Activated naive CD8-positive, alpha-beta T cell treated with anti-CD3 and anti-CD28 coated beads, Interleukin-2, amount 10 ng/mL, durations not matched to agents 7 days and 5 days (primary cell): ENCODE measurements around the gene ASB6. TPM values are rescaled to one million over a fixed set of nuclear protein-coding genes. Genes with fewer than 3 reads are reported as not detected.

ENCODE experiments used
- ATAC-seq: fragments of 150-1000 bp; cut with Tn5 transposase; one replicate; pipeline ENCODE4 v1.10.0; 2021; ENCODE audit warnings: low read depth, moderate library complexity
- POLR2A ChIA-PET: fragments of 350-600 bp; sonication (Branson Sonifier 250); formaldehyde crosslinking; loops from one replicate; lab custom pipeline; 2021; ENCODE audit warnings: antibody characterized with exemption; lab: Charles Lee
- DNase-seq: peaks from one replicate; pipeline ENCODE4 v3.0.0; 2021
- H3K27ac Mint-ChIP-seq: one replicate; pipeline ENCODE4 v1.8.0; 2022; ENCODE audit warnings: mild to moderate bottlenecking, mixed read lengths
- H3K27me3 Mint-ChIP-seq: one replicate; pipeline ENCODE4 v1.8.0; 2022; ENCODE audit warnings: mild to moderate bottlenecking, moderate library complexity, mixed read lengths
- H3K36me3 Mint-ChIP-seq: one replicate; pipeline ENCODE4 v1.8.0; 2021; ENCODE audit warnings: mild to moderate bottlenecking, mixed read lengths
- H3K4me1 Mint-ChIP-seq: one replicate; pipeline ENCODE4 v1.8.0; 2021; ENCODE audit warnings: mixed read lengths
- H3K4me3 Mint-ChIP-seq: one replicate; pipeline ENCODE4 v1.8.0; 2022; ENCODE audit warnings: mild to moderate bottlenecking, moderate library complexity, mixed read lengths
- H3K9me3 Mint-ChIP-seq: one replicate; pipeline ENCODE4 v1.8.0; 2021; ENCODE audit warnings: mixed read lengths
- total RNA-seq, 2 experiments: library from RNA; stranded (reverse); gene quantifications; one replicate each; pipeline ENCODE4 v1.2.3, GENCODE V29; 2021

Gene ASB6
- total RNA-seq, 2 experiments from 2014 or later, result 27.8 to 29.0 TPM

DNA sequence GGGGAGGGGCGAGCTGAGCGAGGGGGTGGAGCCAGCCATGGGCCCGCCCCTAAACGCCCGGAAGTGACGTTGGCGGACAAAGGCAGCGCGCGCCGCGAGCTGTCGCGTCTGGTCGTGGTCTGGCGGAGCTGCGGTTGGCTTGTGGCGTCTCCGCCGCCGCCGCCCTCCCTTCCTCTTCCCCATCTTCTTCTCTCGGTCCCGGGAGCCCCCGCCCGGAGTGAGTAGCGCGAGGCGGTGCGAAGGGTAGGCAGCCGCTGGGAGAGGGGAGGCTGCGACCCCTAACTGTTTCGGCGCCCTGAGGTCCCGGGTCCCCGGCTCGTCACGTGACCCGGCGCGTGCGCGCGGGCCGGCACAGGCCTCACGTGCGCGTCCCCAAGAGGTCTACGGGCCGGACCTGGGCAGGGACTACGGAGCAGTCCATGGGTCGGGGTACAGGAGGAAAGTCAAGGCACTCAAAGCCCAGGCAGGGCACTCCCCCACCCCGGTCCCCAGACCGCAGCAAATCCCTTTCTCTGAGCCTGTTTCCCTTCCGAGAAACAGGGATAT lies 15.8 kb downstream of the ASB6 start, which contains the start of gene NTMT1:
Gene NTMT1 (plus strand): TSS at position 85 of the 546 bp plus-strand sequence. CDS start 6,541 bp downstream, outside the sequence.
- POLR2A ChIA-PET, result interaction anchor here (0.7 to 3.3 kb wide), 17 partner anchors 12 to 1419 kb away, joined by 3 to 27 read pairs (median 4); partner anchors contain the start of genes CRAT, IER5L, PTPA and TOR1B
- Mint-ChIP-seq H3K4me3 (peak within 1 kb of the TSS; percentile 86), H3K27ac (peak within 1 kb of the TSS; percentile 89), H3K9me3 (no peaks in the 10 kb centered on the region), H3K36me3 (peaks cover 5% of the 10 kb centered on the region), H3K27me3 (peaks cover 13% of the 10 kb centered on the region), H3K4me1 (peaks cover 33% of the 10 kb centered on the region)
- ATAC-seq, result peak; percentile 65
- DNase-seq, result peak; percentile 95

DNA sequence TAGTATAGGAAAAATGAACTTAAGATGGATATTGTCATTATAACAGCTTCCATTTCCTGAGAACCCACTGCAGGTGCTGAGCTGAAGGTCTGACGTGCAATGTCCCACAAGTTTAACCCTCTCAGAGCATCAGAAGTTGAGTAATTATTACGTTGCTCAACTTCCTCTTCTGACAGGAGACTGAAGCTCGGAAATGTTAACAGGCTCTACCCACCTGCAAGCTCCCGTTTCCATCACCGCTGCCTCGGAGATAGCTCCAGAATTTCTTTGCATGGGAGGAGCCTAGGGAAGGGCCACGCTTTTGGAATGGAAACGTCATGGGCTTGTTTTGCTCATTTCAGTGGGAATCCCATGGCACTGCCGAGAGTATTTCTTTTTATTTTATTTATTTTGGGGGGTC lies 17.0 kb downstream of the ASB6 start:
- Mint-ChIP-seq H3K4me3 (peak overlapping the region; percentile 86), H3K27ac (peak overlapping the region; percentile 89), H3K4me1 (peaks cover 33% of the 10 kb centered on the region), H3K27me3 (peaks cover 17% of the 10 kb centered on the region), H3K36me3 (peaks cover 5% of the 10 kb centered on the region), H3K9me3 (no peaks in the 10 kb centered on the region)
- ATAC-seq (peak; percentile 37), DNase-seq (no peak)
- POLR2A ChIA-PET, result interaction anchor here (0.6 to 3.3 kb wide), 14 partner anchors 14 to 513 kb away, joined by 3 to 27 read pairs (median 6); partner anchors contain the start of genes CRAT, IER5L, PTPA and TOR1B

DNA sequence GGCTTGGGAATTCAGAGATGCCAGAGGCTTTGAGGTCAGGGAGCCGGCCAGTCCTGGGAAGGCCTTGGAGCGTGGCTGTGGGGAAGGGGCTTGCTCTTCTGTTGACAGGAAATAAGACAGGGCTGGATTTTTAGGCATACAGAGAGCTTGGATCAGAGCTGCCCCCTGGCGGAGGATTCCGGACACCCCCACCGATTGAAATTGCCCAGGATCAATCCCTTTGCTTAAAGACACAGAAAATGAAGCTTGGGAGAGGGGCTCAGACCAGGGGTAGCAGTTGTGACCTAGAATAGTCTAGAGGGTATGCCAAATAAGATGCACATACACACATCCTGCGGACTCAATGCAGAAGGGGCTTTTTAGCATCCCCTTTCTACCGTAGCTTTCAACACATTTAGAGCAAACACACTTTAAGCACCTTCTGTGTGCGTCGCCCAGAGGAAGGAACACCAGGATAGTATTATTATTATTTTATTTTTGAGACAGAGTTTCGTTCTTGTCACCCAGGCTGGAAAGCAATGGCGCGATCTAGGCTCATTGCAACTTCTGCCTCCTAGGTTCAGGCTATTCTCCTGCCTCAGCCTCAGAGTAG lies 17.7 kb downstream of the ASB6 start:
- H3K27ac Mint-ChIP-seq, result peak overlapping the region; percentile 89
- ATAC-seq (peak; percentile 12), DNase-seq (peak; percentile 81)
- peaks cover 5% of the 10 kb centered on the region for H3K36me3 Mint-ChIP-seq
- POLR2A ChIA-PET, result interaction anchor here (0.6 to 3.2 kb wide), 12 partner anchors 13 to 513 kb away, joined by 3 to 27 read pairs (median 5); partner anchors contain the start of genes CRAT, IER5L, PTPA and TOR1B
- peaks cover 21% of the 10 kb centered on the region for H3K27me3 Mint-ChIP-seq
- no peaks in the 10 kb centered on the region for H3K9me3 Mint-ChIP-seq
- peaks cover 33% of the 10 kb centered on the region for H3K4me1 Mint-ChIP-seq
- peak overlapping the region; percentile 86 for H3K4me3 Mint-ChIP-seq

DNA sequence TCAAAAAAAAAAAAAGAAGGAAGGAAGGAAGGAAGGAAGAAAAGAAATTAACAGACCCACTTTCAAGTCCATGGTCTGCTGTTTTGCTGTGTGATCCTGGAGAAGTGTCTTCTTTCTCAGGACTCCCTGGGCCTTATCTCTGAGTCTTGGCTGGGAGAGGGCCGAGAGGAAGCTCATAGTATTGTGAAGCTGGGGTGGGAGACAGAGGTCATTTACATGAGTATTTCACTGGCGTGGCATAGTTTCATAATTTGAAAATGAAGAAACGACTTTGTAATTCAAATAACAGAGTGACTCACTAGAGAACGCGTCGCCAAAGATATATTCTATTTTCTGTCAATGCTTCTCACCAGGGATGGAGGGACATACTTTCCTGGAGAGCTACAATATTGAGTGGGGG lies 18.6 kb downstream of the ASB6 start:
- peaks cover 27% of the 10 kb centered on the region for H3K27me3 Mint-ChIP-seq
- POLR2A ChIA-PET, result interaction anchor here (1.5 to 3.2 kb wide), 2 partner anchors 12 to 492 kb away, joined by 4 to 15 read pairs; no protein-coding TSS in a partner anchor
- no peak overlapping the region for H3K27ac Mint-ChIP-seq
- H3K4me1 Mint-ChIP-seq, result peaks cover 30% of the 10 kb centered on the region
- peaks cover 5% of the 10 kb centered on the region for H3K36me3 Mint-ChIP-seq
- ATAC-seq (no peak), DNase-seq (no peak)
- no peaks in the 10 kb centered on the region for H3K9me3 Mint-ChIP-seq
- no peak overlapping the region for H3K4me3 Mint-ChIP-seq

DNA sequence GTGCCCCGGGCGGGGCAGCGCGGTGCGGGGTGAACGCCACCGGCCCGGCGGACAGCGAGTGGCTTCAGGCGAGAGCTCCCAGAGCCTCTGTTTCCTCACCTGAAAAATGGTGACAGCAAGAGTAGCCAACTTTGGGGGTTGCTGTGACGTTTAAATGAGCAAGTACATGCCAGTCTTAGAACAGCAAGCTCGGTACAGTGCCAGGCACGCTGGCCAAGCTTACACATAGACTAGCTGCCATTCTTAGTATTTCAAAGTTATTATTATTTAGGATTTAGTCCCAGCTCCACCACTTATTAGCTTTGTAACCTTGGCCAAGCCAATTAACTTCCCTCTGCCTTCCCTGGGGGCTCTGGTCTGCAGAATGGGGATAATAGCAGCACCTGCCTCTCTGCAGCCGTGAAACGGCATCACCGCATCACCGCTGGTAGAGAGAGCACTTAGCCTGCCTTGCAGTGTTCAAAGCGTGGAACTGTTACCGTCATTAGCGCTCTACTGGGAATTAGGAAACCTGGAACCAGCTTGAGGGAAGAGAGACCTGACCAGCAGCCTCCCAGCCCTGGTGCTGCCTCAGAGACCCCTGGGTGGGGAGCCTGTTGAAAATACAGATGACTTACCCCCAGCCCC lies 21.2 kb downstream of the ASB6 start, which contains the start of gene C9orf50:
Gene C9orf50 (minus strand): TSS at position 433 of the 627 bp plus-strand sequence. CDS start 527 bp downstream, outside the sequence.
- Mint-ChIP-seq H3K36me3 (no peaks in the 10 kb centered on the region), H3K4me1 (peaks cover 21% of the 10 kb centered on the region), H3K27me3 (peaks cover 38% of the 10 kb centered on the region), H3K9me3 (no peaks in the 10 kb centered on the region), H3K27ac (no peak within 1 kb of the TSS), H3K4me3 (peak within 1 kb of the TSS; percentile 20)
- no peak for ATAC-seq
- POLR2A ChIA-PET, result interaction anchor here (1.5 kb wide), 1 partner anchor 478 kb away, joined by 3 read pairs; no protein-coding TSS in a partner anchor
- no peak for DNase-seq

DNA sequence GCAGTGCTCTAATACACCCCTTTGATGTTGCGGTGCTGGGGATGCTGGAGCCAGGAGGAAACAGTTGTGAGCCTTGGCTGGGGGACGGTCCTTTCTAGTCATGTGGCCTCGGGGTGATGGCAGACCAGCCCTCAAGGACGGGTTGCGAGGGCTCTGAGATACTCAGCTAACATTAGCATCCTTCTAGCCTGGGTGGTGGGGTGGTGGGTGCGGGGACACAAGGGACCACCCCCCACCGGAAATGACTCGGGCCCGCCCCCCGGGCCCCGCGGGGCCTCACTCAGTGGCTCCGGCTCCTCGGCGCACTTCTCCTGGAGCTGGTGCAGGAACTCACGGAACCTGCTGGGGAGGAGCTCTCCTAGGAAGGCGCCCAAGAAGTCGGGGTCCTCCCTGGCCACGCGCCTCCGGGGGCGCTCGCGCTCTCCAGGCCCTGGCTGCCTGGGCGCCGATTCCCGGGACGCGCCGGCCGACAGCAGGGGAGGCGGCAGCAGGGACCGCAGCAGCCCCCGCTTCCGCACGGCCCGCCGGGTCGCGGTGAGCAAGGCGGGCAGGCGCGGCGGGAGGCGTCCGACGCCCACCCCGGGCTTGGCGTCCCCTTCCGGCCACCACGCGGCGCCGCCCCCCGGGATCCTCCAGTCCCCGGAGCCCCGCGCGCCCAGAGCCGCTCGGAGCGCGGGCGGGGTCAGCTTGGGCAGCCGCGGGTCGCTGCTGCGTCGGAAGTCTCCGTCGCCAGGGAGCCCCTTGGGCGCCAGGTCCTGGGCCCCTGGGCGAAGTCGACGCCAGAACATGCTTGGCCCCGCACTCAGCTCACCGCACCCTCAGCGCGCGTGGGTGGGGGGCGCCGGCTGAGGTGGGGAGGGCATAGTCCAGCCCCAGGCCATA lies 21.9 kb downstream of the ASB6 start:
- Mint-ChIP-seq H3K4me1 (peaks cover 16% of the 10 kb centered on the region), H3K27ac (no peak overlapping the region), H3K36me3 (no peaks in the 10 kb centered on the region), H3K4me3 (peak overlapping the region; percentile 20), H3K9me3 (no peaks in the 10 kb centered on the region), H3K27me3 (peaks cover 38% of the 10 kb centered on the region)
- ATAC-seq (peak; percentile 44), DNase-seq (peak; percentile 53)
- POLR2A ChIA-PET, result interaction anchor here (1.5 kb wide), 1 partner anchor 477 kb away, joined by 3 read pairs; no protein-coding TSS in a partner anchor

DNA sequence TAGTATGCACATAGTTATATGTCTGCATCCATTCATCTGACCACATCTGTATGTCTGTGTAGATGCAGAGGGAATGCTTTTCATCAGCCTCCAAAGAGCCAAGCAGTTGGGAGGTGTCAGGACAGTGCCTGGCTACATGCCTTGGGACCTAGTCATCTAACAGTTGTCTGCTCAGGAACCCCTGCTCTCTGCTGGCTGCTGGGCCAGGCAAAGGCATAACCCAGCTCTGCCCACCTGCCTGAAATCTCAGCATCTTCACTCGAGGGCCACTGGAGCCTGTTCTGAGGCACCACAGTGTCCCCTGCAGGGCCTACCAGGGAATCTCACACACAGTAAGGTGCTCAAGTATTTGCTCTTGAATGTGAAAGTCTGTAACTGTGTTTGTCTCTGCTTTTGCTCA lies 24.8 kb downstream of the ASB6 start:
- H3K27ac Mint-ChIP-seq, result no peak overlapping the region
- no peak for ATAC-seq
- H3K4me1 Mint-ChIP-seq, result peaks cover 3% of the 10 kb centered on the region

DNA sequence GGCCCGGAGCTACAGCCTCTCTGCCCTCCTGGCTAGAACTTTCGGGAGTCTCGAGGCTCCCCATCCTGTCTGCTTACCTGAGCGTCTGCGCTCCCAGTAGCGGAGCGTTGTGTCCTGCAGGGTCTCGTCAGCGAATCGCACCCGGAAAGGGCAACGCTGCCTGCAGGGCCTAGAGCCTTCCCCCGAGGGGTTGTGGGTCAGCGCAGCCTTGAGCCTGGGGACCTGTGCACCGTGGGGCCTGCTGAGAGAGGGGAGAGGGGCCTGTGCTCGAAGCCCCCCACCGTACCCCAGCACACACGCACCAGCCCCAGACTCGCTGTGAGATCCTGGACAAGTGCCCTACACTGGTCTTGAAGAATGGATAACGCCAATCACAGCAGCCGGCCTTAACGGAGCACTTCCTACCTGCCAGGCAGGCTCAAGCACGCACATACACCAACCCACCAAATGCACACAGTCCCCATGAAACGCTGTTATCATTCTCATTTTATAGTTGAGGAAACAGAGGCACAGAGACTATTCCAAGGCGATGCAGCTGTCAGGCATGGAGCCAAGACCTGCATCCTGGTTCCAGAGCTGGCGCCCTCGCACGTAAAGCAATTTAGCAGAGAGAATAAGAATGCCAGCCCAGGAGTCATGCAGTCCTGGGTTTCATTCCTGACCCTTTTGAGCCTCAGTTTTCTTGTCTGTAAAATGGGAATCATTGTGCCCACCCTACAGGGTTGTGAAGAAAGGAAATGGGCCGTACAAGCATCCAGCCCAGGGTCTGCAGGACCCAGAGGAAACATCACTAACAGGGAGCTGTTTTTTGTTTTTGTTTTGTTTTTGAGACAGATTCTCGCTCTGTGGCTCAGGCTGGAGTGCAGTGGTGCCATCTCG lies 26.3 kb downstream of the ASB6 start:
- H3K4me1 Mint-ChIP-seq, result peaks cover 6% of the 10 kb centered on the region
- no peaks in the 10 kb centered on the region for H3K9me3 Mint-ChIP-seq
- no peaks in the 10 kb centered on the region for H3K36me3 Mint-ChIP-seq
- peaks cover 20% of the 10 kb centered on the region for H3K27me3 Mint-ChIP-seq
- H3K27ac Mint-ChIP-seq, result no peak overlapping the region
- no peak for DNase-seq
- ATAC-seq, result no peak
- POLR2A ChIA-PET, result no interaction called here
- H3K4me3 Mint-ChIP-seq, result no peak overlapping the region

More for the DNA sequence above, 24.8 kb downstream of the ASB6 start:
- DNase-seq, result no peak
- Mint-ChIP-seq H3K36me3 (no peaks in the 10 kb centered on the region), H3K9me3 (no peaks in the 10 kb centered on the region), H3K27me3 (peaks cover 34% of the 10 kb centered on the region), H3K4me3 (no peak overlapping the region)
- POLR2A ChIA-PET, result no interaction called here

DNA sequence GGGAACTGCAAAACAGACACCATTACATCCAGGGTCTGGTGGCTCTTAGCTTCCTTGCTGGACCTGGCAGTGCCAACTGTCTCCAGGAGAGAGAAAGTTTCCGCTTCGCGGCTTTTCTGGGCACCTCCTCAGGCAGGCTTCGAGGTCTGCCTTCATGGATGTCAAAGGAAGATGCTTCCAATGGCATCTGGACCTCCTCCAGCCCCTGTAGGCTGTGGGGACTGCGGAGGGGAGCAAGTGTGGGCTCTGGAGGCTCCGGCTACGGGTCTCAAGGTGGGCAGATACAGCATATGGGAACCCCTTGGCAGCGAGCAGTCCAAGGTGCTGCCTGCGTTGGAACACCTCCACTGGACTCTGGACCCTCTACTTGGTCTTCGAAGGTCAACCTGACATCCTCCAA lies 27.0 kb downstream of the ASB6 start:
- POLR2A ChIA-PET, result no interaction called here
- H3K27me3 Mint-ChIP-seq, result peaks cover 20% of the 10 kb centered on the region
- ATAC-seq, result no peak
- H3K36me3 Mint-ChIP-seq, result no peaks in the 10 kb centered on the region
- no peak for DNase-seq
- peaks cover 6% of the 10 kb centered on the region for H3K4me1 Mint-ChIP-seq
- H3K27ac Mint-ChIP-seq, result no peak overlapping the region
- no peak overlapping the region for H3K4me3 Mint-ChIP-seq
- no peaks in the 10 kb centered on the region for H3K9me3 Mint-ChIP-seq

DNA sequence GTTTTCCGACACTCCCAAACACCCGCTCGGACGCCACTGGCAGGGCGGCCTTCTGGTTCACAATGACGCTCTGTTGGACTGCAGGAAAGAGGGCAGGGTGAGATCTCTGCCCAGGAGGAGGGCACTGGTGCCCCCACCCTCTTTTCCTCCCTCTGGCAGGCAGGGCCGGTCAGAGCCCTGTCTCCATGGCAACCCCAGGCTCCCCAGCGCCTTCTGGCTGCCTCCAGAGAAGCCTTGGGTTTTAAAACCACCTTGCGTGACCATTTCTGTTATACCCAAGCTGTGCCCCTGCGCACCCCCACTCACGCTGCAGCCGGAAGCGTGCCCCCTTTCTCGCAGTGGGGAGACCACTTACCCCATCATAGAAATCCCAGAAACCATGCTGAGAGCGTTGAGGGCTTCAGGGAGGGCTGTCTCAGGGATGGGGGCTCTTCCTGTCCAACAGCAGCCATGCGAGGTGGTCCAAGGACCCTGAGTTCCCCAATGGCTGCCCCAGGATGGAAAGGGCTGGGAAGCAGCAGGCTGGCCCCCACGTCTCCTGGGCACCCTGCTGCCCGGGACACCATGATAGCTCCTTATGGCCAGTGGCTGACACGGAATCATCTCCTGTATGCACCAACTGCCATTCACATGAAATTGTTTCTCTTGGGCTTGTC lies 28.3 kb downstream of the ASB6 start:
- Mint-ChIP-seq H3K36me3 (no peaks in the 10 kb centered on the region), H3K9me3 (no peaks in the 10 kb centered on the region), H3K4me1 (peaks cover 9% of the 10 kb centered on the region), H3K27me3 (peaks cover 14% of the 10 kb centered on the region), H3K4me3 (no peak overlapping the region), H3K27ac (no peak overlapping the region)
- DNase-seq, result no peak
- POLR2A ChIA-PET, result no interaction called here
- ATAC-seq, result no peak

DNA sequence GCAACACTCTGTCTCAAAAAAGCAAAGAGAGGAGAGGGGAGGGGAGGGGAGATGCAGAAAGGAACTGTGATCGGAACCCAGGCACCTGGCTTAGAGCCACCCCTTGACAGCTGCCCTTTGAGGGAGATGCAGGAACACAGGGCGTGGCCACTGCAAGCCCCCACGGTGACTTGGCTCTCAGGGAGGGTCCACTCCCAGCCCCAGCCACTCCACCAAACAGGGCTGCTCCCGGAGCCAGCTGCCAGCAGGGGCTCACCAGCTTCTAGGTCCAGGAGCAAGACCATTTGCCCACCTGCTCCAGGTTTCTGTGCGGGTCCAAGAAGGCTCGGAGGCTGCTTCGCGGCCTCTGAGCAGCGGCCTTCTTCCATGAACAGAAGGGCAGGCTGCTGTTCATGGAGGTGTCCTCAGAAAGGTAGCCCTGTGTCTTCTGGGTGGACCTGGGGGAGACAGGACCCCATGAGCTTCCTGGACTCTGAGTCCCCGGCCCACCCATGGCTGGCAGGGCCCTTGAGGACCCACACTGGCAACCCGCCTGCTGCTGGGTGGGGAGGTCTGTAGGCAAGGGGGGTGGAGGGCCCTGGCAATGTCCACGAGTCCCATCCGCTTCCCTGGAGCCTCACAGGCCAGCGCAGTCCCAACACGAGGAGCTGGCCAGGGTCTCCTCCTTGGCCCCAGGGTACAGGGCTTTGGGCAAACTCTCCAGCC lies 29.0 kb downstream of the ASB6 start:
- Mint-ChIP-seq H3K36me3 (no peaks in the 10 kb centered on the region), H3K27me3 (peaks cover 11% of the 10 kb centered on the region), H3K9me3 (no peaks in the 10 kb centered on the region), H3K4me1 (peaks cover 10% of the 10 kb centered on the region), H3K27ac (no peak overlapping the region), H3K4me3 (no peak overlapping the region)
- ATAC-seq (no peak), DNase-seq (no peak)
- POLR2A ChIA-PET, result no interaction called here
